Muscle layer of colon (tissue), 2 donors: ENCODE measurements around the gene KIAA0232.
A peak's percentile ranks its signal among the peaks of the same experiment; 100 is the strongest.
"Not testable (repeated sequence)": the region's sequence is repeated elsewhere in the genome, so short reads cannot be mapped to it uniquely, and the experiment has no call there.

Source experiments
- H3K27ac ChIP-seq: one replicate; pipeline ENCODE4 v1.7.0; 2013; ENCODE audit warnings: low read depth, mild to moderate bottlenecking, low read length, moderate library complexity
- H3K27me3 ChIP-seq, 2 donors: one replicate each; pipeline ENCODE4 v1.7.0; 2013; ENCODE audit warnings: low read length in 2 of 2, mild to moderate bottlenecking in 2 of 2; ENCODE audit not compliant: insufficient read depth in 2 of 2, control insufficient read depth in 1 of 2
- H3K36me3 ChIP-seq: one replicate; pipeline ENCODE4 v1.7.0; 2013; ENCODE audit warnings: mild to moderate bottlenecking, low read length; ENCODE audit not compliant: insufficient read depth
- H3K4me1 ChIP-seq: one replicate; pipeline ENCODE4 v1.7.0; 2013; ENCODE audit warnings: mild to moderate bottlenecking, low read length; ENCODE audit not compliant: insufficient read depth
- H3K4me3 ChIP-seq, 2 donors: one replicate each; pipeline ENCODE4 v1.7.0; 2013; ENCODE audit warnings: low read length in 2 of 2, low read depth in 1 of 2, mild to moderate bottlenecking in 1 of 2, moderate library complexity in 1 of 2
- H3K9ac ChIP-seq: one replicate; pipeline ENCODE4 v1.7.0; 2013; ENCODE audit warnings: low read length
- H3K9me3 ChIP-seq: one replicate; pipeline ENCODE4 v1.7.0; 2013; ENCODE audit warnings: mild to moderate bottlenecking, low read length
- donor health status: abdominal sarcoma.
- donor health status: Adenocarcinoma of cecum.

KIAA0232 gene

GRCh38 chr4:6890971-6891370 is 108.4 kb downstream of the KIAA0232 start:
- not testable (repeated sequence) for H3K4me3 ChIP-seq, H3K9me3 ChIP-seq, H3K27ac ChIP-seq, H3K27me3 ChIP-seq, H3K36me3 ChIP-seq, H3K9ac ChIP-seq
- H3K4me1 ChIP-seq, result peaks cover 16% of the 10 kb centered on the region

GRCh38 chr4:6891436-6892170 is 109.1 kb downstream of the KIAA0232 start:
- Histone ChIP-seq H3K4me3 (no peak overlapping the region), H3K9me3 (no peaks in the 10 kb centered on the region), H3K27ac (peak overlapping the region; percentile 34), H3K9ac (no peak overlapping the region), H3K36me3 (no peaks in the 10 kb centered on the region), H3K4me1 (peaks cover 10% of the 10 kb centered on the region), H3K27me3 (no peaks in the 10 kb centered on the region)

- Histone ChIP-seq H3K27ac (no peak overlapping the region), H3K9me3 (no peaks in the 10 kb centered on the region), H3K4me1 (peaks cover 3% of the 10 kb centered on the region), H3K36me3 (no peaks in the 10 kb centered on the region), H3K9ac (no peak overlapping the region), H3K27me3 (no peaks in the 10 kb centered on the region), H3K4me3 (no peak overlapping the region)
Measured at GRCh38 chr4:6892190-6892908, 109.8 kb downstream of the KIAA0232 start.

- no peak overlapping the region for H3K4me3 ChIP-seq
- H3K27me3 ChIP-seq, result no peaks in the 10 kb centered on the region
- H3K4me1 ChIP-seq, result no peaks in the 10 kb centered on the region
- no peaks in the 10 kb centered on the region for H3K36me3 ChIP-seq
- no peak overlapping the region for H3K27ac ChIP-seq
- H3K9me3 ChIP-seq, result no peaks in the 10 kb centered on the region
- H3K9ac ChIP-seq, result no peak overlapping the region
Measured at GRCh38 chr4:6892909-6893202, 110.3 kb downstream of the KIAA0232 start.

- no peak overlapping the region for H3K4me3 ChIP-seq
- H3K4me1 ChIP-seq, result no peaks in the 10 kb centered on the region
- no peak overlapping the region for H3K27ac ChIP-seq
Measured at GRCh38 chr4:6893449-6894085, 111.0 kb downstream of the KIAA0232 start.

GRCh38 chr4:6894086-6894478 is 111.6 kb downstream of the KIAA0232 start:
- H3K27ac ChIP-seq, result no peak overlapping the region
- no peaks in the 10 kb centered on the region for H3K36me3 ChIP-seq
- no peaks in the 10 kb centered on the region for H3K9me3 ChIP-seq
- no peak overlapping the region for H3K4me3 ChIP-seq
- no peak overlapping the region for H3K9ac ChIP-seq
- no peaks in the 10 kb centered on the region for H3K4me1 ChIP-seq
- no peaks in the 10 kb centered on the region for H3K27me3 ChIP-seq

More at GRCh38 chr4:6893449-6894085, 111.0 kb downstream of the KIAA0232 start:
- Histone ChIP-seq H3K27me3 (no peaks in the 10 kb centered on the region), H3K9me3 (no peaks in the 10 kb centered on the region), H3K36me3 (no peaks in the 10 kb centered on the region), H3K9ac (no peak overlapping the region)

GRCh38 chr4:6894528-6895498 is 112.3 kb downstream of the KIAA0232 start:
- no peaks in the 10 kb centered on the region for H3K4me1 ChIP-seq
- no peaks in the 10 kb centered on the region for H3K36me3 ChIP-seq
- no peak overlapping the region for H3K4me3 ChIP-seq
- H3K9me3 ChIP-seq, result no peaks in the 10 kb centered on the region
- H3K9ac ChIP-seq, result no peak overlapping the region
- no peaks in the 10 kb centered on the region for H3K27me3 ChIP-seq
- H3K27ac ChIP-seq, result no peak overlapping the region

- H3K9ac ChIP-seq, result no peak overlapping the region
- no peaks in the 10 kb centered on the region for H3K9me3 ChIP-seq
- no peaks in the 10 kb centered on the region for H3K4me1 ChIP-seq
- H3K27ac ChIP-seq, result no peak overlapping the region
- H3K36me3 ChIP-seq, result no peaks in the 10 kb centered on the region
- no peaks in the 10 kb centered on the region for H3K27me3 ChIP-seq
- no peak overlapping the region for H3K4me3 ChIP-seq
Measured at GRCh38 chr4:6896035-6896434, 113.5 kb downstream of the KIAA0232 start.

- H3K27me3 ChIP-seq, result no peaks in the 10 kb centered on the region
- H3K9me3 ChIP-seq, result no peaks in the 10 kb centered on the region
- H3K9ac ChIP-seq, result no peak overlapping the region
- H3K36me3 ChIP-seq, result no peaks in the 10 kb centered on the region
- H3K4me3 ChIP-seq, result no peak overlapping the region
- no peak overlapping the region for H3K27ac ChIP-seq
- H3K4me1 ChIP-seq, result no peaks in the 10 kb centered on the region
Measured at GRCh38 chr4:6898763-6899162, 116.2 kb downstream of the KIAA0232 start.

- no peak overlapping the region for H3K27ac ChIP-seq
- no peaks in the 10 kb centered on the region for H3K9me3 ChIP-seq
- H3K27me3 ChIP-seq, result no peaks in the 10 kb centered on the region
- H3K4me3 ChIP-seq, result no peak overlapping the region
- H3K4me1 ChIP-seq, result no peaks in the 10 kb centered on the region
- H3K36me3 ChIP-seq, result no peaks in the 10 kb centered on the region
- no peak overlapping the region for H3K9ac ChIP-seq
Measured at GRCh38 chr4:6900181-6900812, 117.8 kb downstream of the KIAA0232 start.
